Stimulated activated CD4-positive, alpha-beta T cell treated with anti-CD3 and anti-CD28 coated beads, Interleukin-2, amount 100 ng/mL, for 4 hours (primary cell): ENCODE data around the gene TSHZ1.

ENCODE experiments used
- DNase-seq: peaks from one replicate; pipeline ENCODE4 v3.0.0-alpha.2; 2020; ENCODE audit warnings: low read depth

Gene TSHZ1

DNA sequence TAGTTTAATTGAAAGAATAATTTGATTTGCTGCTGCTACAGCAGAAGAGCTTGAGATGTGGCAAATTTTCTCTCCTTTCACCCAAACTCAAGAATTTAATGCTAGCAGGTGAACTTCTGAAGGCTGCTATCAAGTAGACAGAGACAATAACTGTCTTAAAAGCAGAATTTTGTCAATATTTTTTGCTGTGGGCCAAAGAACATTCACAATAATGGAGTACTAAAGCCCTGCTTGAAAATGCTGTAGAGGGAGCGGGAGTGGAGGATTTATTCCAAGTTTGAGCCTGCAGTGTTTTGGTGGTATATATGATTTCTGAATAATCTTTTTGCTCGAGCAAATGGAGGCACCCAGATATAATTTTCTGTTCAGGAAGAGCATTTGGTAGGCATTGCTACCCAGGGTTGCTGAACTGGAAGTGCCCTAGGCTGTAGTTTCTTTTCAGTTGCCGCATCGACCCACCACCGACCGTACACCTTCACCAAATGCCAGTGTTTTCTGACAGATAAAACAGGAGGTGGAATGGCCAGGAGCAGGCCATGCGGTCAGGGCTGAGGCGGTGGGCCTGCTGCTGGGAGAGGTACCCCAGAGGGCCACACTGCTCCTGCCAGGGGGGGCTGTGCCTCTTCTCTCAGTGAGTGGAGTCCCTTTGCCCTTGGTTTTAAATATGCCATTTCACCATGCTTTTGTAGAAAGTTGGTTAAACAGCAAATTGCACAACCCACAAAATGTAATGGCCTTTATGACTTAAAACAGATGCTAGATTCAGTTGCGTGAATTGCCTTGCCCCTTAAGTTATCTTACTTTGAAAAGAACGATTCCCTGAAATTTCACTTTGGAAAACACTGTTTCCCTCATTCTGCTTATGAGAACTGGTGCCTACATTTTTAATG lies 36.4 kb downstream of the TSHZ1 start:
- no peak for DNase-seq

- DNase-seq: no peak
Measured at GRCh38 chr18:75247611-75248421, 37.2 kb downstream of the TSHZ1 start.

DNA sequence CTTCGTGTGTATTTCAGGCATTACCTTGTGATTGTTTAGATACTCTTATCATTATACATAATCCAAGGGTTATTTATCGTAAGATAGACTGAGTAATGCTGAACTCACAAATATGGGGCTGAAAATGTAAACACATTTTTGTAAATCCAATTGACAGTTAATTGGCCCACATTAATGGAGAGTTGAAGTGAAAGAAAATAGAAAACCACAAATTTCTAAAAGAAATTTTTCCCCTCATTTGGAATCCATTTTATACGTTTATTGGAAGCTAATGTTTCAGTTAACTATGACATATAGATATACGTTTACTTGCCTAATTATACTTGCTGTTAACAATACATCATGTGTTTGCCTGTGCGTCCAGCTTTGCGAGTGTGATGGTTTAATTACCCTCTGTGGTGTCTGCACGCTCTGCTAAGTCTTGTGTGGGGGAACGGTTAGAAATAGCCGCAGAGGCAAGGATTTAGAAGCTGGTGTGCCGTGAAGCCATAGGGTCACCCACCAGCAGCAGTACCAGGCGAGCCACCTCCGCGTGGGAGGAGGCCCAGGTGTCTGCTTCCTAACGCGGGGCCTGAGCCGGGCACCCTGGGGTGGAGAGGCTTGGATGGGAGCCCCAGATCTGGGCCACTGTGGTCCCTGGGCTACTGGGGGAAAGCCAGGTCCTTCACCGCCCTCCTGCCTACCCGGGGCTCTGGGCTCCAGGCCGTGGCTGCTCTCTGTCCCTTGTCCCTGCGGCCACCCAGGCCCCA lies 38.0 kb downstream of the TSHZ1 start:
- DNase-seq: no peak

DNA sequence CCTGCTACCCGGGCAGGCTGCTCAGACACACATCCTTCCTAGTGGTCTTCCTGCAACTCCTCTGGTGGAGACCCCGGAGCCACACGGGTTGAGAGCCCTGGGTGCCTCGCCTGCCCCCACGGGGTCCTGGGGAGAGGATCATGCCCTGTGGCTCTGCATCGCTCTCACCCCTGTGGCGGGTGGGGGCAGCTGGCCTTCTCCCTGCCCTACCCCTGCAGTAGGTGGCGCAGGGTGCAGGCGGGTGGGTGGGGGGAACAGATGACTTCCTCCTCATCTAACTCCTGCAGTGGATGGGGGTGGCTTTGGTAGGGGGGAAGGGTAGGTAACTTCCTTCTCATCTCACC lies 38.5 kb downstream of the TSHZ1 start:
- no peak for DNase-seq

DNA sequence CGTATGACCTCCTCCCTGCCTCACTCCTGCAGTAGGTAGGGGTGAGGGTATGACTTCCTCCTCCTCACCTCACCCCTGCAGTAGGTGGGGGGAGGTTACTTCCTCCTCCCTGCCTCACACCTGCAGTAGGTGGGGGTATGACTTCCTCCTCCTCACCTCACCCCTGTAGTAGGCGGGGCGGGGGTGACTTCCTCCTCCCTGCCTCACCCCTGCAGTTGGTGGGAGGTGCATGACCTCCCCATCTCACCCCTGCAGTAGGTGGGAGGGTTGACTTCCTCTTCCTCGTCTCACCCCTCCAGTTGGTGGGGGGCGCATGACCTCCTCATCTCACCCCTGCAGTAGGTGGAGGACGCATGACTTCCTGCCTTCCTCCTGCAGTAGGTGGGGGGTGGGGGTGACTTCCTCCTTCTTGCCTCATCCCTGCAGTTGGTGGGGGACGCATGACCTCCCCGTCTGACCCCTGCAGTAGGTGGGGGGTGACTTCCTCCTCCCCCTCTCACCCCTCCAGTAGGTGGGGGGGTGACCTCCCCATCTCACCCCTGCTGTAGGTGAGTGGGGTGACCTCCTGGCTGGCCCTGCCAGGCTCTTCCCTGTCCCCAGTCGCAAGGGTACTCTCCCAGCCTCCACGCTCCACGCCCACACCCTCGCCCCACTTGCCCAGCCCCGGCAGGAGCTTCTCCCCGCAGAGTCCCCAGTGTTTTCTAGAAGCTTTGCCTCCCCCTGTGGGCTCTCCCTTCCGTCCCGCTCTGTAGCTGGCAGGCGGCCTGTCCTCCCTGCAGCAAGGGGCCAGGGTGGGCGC lies 39.3 kb downstream of the TSHZ1 start:
- no peak for DNase-seq

GRCh38 chr18:75250471-75250821 lies 39.8 kb downstream of the TSHZ1 start:
- no peak for DNase-seq

DNA sequence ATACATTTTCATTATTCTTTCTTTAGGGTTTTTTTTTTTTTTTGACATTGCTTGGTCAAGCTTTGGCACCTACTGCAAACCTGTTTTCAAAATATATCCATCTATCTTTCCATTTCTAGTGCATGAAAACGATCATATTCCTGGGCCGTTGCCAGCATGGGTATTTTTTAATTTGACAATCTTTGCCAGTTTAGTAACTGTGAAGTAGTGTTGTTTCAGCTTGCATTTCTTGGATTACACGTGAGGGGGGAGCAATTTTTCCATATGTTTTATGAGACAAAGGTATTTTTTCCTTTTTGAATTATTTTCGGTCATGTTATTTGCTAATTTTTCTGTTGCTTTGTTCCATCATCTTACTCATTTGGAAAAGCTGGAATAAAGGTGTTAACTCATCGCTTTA lies 40.9 kb downstream of the TSHZ1 start:
- no peak for DNase-seq

DNA sequence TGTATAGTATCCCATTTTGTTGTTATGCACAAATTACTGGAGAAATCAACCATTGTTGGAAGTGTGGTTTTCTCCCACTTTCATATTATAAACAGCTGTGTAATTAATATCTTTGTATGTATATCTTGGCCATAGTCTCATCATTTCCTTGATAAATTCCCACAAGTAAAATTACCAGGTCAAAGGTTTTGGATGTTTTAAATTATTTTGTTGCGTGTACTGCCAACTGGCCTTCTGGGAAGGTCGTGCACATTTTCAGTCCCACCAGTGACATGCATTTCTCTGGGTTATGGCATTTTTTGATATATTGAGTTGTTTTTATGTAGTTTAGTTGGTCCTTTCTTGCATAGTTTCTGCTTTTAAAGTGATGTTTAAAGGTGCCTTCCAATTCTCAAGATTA lies 41.5 kb downstream of the TSHZ1 start:
- DNase-seq: no peak

- no peak for DNase-seq
Measured at GRCh38 chr18:75253043-75253442, 42.4 kb downstream of the TSHZ1 start.

DNA sequence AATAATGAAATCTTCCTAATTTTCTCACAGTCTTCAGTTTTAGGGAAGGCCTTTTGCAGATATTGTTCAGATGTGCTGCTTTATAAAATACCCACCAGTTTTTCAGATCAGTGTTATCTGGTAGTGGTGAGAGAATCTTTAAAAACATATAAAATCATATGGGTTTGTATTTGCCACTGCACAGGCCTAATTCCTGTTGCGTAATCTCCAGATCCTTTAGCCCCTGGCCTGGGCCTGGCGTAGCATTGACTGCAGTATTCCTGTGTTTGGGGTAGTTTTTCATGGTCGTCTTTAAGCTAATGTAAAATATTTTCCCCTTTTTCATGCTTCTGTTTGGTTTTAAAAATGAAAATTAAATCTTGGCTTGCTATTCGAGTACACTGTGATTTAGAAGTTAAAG lies 43.2 kb downstream of the TSHZ1 start:
- DNase-seq: no peak

GRCh38 chr18:75255094-75255493 lies 44.5 kb downstream of the TSHZ1 start:
- no peak for DNase-seq

- no peak for DNase-seq
Measured at GRCh38 chr18:75256376-75256775, 45.8 kb downstream of the TSHZ1 start.

GRCh38 chr18:75257605-75258004 lies 47.0 kb downstream of the TSHZ1 start:
- DNase-seq: no peak

- DNase-seq: no peak
Measured at GRCh38 chr18:75261430-75262223, 51.0 kb downstream of the TSHZ1 start.

GRCh38 chr18:75262511-75262910 lies 51.9 kb downstream of the TSHZ1 start:
- no peak for DNase-seq

- DNase-seq: no peak
Measured at GRCh38 chr18:75264195-75264594, 53.6 kb downstream of the TSHZ1 start.

DNA sequence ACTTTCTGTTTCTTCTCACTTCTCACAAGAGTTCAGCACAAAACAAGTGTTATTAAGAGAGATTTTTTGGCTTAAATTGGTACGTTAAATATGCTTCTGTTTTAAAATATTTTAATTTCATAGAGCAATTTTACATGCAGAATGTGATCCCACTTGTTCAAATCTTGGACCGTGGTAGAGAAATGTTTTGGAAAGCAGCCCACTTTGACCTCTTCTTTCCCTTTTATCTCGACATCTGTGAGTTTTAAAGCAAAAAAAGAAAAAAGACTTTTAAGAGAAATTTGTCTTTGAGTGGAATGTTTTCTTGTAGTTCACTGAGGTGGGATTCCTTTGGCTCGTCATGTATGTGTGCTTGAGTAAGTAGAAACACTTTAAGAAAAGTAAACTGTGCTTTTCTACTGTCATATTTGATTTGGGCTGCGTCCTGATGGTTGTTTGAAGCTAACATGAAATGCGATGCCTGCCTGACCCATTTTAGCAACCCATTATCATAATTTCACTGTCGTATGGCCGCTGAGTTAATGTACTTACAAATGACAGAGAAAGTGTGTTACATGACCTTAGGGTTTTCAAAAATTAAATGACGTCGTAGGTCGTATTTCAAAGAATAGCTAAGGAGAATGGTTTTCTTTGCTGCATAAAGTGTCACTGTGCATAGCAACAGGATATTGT lies 54.5 kb downstream of the TSHZ1 start:
- no peak for DNase-seq

GRCh38 chr18:75265872-75266271 lies 55.3 kb downstream of the TSHZ1 start:
- no peak for DNase-seq

DNA sequence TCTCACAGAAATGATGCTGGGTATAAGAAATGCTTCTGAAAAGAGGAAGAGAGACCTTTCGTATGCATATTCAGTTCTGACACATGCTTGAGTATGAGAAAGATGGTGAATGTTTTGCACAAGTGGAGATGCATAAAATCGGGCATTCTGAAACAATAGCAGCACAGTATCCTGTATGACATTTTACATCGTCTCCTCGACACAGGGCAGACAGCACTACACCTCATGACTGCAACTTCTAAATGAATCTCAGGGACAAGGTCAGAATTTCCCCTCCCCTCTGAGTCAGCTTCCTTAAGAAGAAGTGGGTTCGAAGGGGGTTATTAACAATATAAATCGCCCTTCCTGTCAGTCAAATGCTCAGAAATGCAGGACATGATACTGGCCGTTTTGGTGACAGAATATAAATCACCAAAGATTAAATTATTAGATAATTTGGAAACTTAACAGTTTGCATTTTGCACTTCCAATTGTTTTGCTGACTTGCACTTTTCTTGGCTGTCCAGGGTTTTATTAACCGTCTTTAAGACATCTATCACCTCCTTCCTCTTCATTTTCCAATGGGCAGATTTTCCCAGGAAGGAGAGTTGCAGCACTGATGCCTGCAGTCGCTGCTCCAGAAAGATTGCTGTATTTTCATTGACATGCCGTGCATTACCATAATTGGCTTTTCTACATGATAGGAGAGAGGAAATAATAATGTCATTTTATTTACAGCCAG lies 57.2 kb downstream of the TSHZ1 start:
- no peak for DNase-seq

DNA sequence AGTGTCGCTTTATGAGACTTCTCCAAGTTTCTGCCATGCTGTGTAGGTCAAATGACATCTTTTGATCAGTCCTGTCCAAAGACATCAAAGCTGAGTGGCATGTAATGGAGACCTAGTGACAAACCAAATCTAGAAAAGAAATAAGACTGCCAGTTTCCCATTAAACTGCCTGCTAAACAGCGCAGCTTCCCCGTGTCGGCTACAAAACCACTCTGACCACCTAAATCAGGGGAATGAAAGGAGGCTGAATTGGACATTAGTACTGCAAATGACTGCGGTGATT lies 57.7 kb downstream of the TSHZ1 start:
- no peak for DNase-seq
